HG03045 (cell line): ENCODE results near the gene ADAM33.

ENCODE experiments used
- ATAC-seq: cut with Tn5 transposase; IDR thresholded peaks from one replicate; pipeline ENCODE4 v1.9.1; 2021; ENCODE audit warnings: mild to moderate bottlenecking, moderate library complexity; ENCODE audit not compliant: unreplicated experiment

ADAM33 gene

DNA sequence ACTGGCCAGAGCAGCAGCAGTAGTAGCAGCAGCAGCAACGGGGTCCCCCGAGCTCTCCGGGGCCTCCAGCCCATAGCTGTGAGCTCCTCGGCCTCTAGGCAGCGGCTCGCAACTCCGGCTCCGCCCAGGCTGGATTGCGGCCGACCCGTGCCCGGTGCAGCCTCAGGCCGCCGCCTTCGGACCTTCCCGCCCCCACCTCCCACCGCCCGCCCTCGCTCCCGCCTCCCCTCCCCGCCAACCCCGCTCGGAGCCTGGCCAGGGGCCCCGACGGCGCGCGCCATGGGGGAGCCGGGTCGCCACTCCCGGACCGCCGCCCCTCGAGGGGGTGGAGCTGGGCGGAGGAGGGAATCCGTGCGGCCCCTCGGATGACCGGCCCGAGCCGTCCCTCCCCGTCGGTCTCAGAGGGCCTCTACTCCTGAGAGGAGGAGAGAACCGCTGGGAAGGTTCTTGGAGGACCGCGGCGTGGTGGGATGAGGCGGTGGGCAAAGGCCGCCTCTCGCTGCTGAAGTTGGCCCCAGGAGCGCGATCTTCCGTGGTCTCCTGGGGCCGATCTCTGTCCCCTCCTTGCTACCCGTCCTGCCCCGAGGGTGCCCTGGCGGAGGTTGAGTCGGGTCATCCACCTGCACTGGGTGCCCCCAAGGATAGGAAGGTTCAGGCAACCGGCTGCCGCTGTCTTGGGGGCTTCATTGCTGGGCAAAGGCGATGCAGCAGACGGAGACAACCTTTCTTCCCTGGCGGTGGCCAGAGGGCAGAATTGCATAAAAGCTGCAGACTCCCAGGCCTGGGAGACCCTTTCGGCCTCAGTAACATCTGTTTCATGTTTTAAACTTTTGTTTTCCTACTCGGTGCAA is at the start of gene ADAM33:
Gene ADAM33, minus strand, starts transcription at position 80 of the 851 bp plus-strand sequence. Its CDS starts 6 bp downstream, at position 74.
- ATAC-seq: no peak

DNA sequence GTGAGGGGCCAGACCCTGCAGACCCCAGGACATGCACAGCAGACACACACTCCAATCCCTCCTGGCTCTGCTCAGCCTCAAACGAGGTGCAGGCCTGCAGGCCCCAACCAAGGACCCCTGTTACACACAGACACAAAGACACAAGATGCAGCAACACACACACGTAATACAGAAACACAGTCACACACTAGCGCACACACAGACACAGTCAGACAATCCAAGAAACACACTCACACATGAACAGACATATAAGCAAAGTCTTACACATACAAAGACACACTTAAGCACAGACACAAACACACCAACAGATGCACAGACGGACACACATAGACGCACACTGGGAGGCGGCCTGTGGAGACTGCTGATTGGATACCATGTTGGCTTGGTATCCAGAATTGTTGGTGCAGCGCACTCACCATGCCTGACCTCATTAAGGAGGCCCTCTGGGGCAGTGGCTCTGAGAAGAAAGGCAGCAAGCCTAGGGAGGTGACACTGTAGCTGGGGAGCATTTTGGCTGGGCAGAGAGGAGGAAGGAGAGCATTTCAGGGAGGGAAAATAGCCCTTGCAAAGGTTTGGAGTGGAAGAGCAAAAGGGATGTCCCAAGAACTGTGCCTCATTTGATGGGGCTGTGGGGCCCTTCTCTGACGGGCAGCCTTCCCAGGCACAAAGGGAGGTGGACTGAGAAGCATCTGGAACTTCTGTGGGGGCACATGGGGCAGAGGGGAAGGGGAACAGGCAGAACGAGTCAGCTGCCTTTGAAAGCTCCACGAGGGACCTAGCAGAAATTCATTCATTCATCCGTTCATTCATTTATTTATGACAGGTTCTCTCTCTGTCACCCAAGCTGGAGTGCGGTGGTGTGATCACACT is 49.2 kb upstream of the ADAM33 start:
- ATAC-seq: no peak

DNA sequence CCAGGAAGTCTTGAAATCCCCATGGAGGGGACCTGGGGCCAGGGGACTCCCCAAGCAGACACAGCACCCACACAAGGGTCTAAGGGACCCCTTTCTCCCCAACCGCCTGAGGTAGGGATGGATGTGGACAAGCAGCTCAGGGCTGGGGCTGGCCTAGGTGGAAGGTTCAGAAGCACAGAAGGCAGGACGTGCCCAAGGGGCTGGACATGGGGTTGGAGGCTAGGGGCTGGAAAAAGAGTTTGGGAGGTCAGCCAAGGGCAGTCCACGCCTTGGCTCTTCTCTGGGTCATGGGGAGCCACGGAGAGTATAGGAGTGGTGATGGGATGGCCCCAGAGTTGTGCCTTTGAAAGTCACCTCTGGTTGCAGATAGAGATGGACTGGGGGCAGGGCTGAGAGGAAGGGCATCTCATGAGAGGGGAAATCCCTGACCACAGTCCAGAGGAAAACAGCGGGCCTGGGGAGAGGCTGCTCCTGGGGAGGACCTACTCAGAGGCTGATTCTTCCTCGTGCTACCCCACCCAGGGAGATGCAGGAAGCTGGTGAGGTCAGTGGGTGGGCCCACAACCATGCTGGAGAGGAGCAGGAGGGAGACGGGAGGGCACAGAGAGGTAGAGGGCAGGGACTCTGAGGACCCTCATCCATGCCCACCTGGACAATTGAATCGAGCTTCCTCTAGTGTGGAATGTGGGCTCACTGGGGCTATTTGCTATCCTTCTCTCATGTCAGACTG is 48.2 kb upstream of the ADAM33 start:
- no peak for ATAC-seq

GRCh38 chr20:3729378-3729777 is 47.6 kb upstream of the ADAM33 start:
- no peak for ATAC-seq

DNA sequence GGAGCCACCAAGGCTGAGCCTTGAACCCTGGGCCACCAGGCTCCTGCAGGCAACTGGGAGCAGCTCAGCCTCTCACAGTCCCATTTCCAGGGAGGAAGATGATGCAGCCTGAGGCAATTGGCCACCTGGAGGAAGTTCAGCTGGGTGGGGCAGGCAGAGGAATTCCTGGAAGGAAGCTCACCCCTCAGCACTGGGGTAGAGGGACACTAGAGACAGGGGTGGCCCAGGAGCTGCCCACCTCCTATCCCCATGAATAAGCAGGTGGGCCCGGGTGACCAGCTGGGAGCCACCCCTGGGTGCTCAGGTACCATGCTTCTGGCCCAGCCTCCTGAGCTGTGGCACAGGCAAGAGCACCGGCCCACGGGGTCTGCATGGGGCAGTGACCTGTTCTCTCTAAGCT is 47.1 kb upstream of the ADAM33 start:
- no peak for ATAC-seq

GRCh38 chr20:3728354-3728753 is 46.5 kb upstream of the ADAM33 start:
- ATAC-seq: no peak

DNA sequence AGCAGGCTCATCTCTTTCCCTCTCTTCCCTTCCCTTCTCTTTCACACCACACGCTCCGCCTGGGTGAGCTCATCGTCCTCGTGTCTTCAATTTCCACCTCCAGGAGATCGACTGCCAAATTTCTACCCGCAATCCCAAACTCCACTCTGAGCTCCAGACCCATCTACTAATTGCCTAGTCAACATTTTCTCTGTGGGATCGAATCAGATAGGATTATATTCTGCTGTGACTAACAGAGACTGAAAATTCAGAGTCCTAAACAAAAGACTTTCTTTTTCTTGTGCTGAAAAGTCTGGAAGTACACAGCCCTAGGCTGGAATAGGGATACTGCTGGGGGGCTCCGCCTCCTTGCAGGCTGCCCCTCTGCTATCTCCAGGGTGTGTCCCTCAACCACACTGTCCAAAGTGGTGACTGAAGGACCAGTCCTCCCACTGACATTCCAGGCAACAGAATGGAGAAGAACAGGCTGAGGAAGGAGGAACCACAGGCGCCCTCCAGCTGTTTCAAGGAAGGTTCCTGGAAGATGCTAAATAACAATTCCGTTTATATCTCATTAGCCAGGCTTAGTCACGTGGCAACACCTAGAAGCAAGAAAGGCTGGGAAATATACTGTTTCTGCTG is 45.7 kb upstream of the ADAM33 start:
- ATAC-seq: no peak

- ATAC-seq: no peak
Observed at GRCh38 chr20:3724356-3724755, 42.5 kb upstream of the ADAM33 start.

DNA sequence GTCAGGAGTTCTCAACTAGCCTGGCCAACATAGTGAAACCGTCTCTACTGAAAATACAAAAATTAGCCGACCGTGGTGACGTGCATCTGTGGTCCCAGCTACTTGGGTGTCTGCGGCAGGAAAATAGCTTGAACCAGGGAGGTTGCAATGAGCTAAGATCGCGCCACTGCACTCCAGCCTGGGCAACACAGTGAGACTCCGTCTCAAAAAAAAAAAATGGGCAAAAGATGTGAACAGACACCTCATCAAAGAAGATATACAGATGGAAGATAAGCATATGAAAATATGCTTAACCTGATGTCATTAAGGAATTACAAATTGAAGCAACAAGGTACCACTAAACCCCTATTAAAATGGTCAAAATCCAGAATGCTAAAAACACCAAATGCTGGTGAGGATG is 41.5 kb upstream of the ADAM33 start:
- no peak for ATAC-seq

DNA sequence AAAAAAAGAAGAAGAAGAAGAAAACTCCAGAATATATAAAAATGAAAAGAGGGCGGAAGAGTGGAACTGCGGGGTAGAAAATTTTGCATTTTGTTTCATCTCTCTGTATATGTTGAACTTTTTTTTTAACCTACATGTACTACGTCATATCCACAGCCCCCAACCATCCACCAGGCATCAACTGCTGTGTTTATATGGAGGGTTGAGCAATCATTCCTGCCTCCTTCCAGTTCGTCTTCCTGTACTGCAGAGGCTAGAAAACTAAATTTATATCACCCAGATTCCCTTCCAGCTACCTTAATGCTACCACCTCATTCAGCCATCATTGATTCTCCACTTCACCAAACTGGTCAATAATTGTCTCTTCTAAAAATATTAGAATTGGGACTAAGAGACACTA is 40.1 kb upstream of the ADAM33 start:
- no peak for ATAC-seq

DNA sequence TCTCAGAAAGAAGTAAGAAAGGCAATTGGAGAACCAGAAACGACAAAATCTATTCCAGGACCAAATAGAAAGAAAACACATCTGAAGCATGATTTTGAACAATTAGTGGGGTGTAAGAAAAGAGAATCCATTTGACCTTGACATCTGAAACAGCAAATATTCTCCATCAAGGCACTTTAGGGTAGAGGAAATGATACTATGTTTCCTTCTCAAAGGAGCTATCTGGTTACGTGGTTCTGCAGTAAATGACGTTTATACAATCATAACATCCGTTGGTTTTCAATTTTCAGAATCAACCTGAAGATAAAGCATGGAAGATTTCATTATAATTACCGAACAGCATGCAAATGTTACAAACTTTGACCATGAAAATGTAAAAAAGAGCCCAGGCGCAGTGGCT is 38.8 kb upstream of the ADAM33 start:
- no peak for ATAC-seq

GRCh38 chr20:3720068-3720467 is 38.3 kb upstream of the ADAM33 start:
- no peak for ATAC-seq

- no peak for ATAC-seq
Observed at GRCh38 chr20:3719046-3719445, 37.2 kb upstream of the ADAM33 start.

DNA sequence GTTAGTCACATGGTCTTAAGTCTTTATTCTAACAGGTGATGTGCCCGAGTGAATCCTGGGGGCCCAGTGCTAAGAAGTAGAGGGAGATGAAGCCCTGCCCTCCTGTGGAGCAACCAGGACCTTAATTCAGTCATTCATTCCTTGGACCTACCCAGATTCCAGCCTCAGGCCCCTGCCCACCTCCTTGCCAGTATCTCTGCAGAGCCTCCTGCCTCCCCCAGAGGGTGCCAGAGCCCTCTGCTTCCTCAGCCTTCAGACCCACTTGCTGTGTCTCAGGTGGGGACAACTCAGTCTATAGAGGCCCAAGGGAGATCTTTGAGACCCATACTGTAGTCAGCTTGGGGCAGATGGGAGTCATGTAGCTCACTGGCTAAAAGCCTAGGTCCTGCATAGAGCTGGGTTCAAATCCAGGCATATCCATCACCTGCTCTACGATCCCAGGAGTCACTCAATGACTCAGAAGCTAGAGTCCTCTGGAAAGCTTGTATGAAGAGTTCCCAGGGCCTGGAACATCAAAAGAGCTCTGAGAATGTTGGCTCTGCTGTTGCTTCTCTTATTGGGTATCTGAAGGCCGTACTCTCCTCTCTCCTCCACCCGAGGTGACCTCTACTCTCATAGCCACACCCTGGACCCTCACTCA is 34.5 kb upstream of the ADAM33 start:
- ATAC-seq: no peak

GRCh38 chr20:3714092-3714491 is 32.3 kb upstream of the ADAM33 start:
- ATAC-seq: no peak

GRCh38 chr20:3712279-3712873 is 30.6 kb upstream of the ADAM33 start, which contains the start of gene SIGLEC1:
SIGLEC1 (minus strand) TSS chr20:3712600; CDS start chr20:3707128, 5,472 bp downstream.
- ATAC-seq: no peak

DNA sequence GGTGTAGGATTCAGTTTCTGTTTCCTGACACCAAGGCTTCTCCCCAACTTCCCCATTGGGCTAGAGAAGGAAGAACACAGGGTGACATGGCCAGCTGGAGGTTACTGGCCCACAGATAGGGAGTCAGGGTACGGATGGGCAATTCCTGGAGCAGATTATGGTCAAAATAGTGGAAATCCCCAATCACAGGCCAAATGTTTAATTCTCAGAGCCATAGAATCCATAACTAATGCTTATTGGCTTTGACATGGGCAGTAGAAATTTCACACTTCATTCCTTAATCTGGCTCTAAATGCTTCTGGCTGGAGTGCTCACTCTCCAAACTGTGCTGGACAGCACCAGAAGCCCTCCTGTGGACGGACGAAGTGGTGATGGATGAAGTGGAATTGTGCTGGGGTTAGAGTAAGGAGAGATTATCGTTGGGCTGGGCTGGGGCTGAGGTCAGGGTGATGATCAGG is 29.7 kb upstream of the ADAM33 start:
- ATAC-seq: no peak

DNA sequence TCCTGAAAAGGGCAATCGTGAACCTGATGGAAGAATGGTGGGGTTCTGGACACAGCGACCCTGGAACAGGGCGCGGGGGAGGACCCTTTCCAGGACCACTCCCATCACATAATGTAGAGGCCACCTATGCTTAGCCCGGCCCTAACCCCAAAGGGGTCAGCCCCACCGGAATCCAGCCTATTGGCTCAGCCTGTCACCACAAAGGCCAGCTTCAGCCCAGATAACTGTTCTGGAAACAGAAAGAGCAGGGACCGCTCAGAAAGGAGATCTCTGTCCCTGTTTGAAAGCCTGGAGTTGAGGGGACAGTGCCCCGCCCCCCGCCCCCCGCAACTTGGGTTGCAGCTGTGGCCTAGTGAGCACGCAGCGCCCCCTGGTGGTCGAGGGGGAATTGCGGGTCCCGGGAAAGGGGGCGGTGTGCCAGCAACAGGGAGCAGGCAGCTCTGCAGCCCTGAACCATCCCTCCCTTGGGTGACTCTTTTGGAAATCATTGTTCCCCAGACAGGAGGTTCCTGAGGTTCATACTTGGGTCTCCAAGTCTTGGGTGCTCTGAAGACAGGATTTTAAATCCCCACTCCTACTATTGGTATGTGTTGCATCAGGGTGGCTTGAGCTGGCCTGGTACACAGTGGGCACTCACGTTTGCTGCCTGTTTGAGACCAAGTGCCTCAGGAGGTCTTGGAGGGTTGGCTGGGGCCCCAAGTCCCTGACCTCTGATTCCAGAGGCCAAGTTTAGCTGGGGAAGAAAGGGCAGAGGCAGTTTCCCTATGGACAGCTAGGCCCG is 29.1 kb upstream of the ADAM33 start:
- ATAC-seq: no peak

GRCh38 chr20:3710011-3710466 is 28.2 kb upstream of the ADAM33 start:
- ATAC-seq: no peak
